Lower leg skin (tissue), 4 donors: ENCODE data around the gene IMMP2L. TPM values are rescaled to one million over a fixed set of nuclear protein-coding genes. Genes with fewer than 3 reads are reported as not detected.

Experiments
- DNase-seq, 2 donors: peaks; one replicate each; pipeline ENCODE4 v3.0.0-alpha.2; 2019; ENCODE audit warnings: low spot score in 2 of 2
- H3K4me3 ChIP-seq: fragments of 200-600 bp; sonication (generic); 2 replicates; pipeline ENCODE4 v1.5.1; 2017; ENCODE audit warnings: mild to moderate bottlenecking, low read depth; ENCODE audit not compliant: poor library complexity, severe bottlenecking
- CTCF ChIP-seq, 3 donors: fragments of 450-650 bp; IDR thresholded peaks; one replicate each; pipeline ENCODE4 v1.5.1; 2016; ENCODE audit warnings: antibody characterized with exemption in 3 of 3, mild to moderate bottlenecking in 3 of 3, moderate library complexity in 2 of 3
- POLR2A ChIP-seq, 2 donors: fragments of 450-650 bp; IDR thresholded peaks; one replicate each; pipeline ENCODE4 v1.6.1; 2016 to 2017; ENCODE audit warnings: antibody characterized with exemption in 2 of 2, mild to moderate bottlenecking in 1 of 2, moderate library complexity in 1 of 2
- WGBS, 2 donors: methylation state at CpG; one replicate each; pipeline ENCODE4 v1.1.5; 2018; 5-methylcytosine and 5-hydroxymethylcytosine counted together
- intact Hi-C: fragments of 100-400 bp; cut with DNase I; formaldehyde crosslinking; loops from one replicate; pipeline ENCODE4 v1.15.0; 2023; ENCODE audit warnings: low total_unique reads
- total RNA-seq, 4 donors: library from RNA; depleted of rRNA; stranded (reverse); fragments of >200 nt; gene quantifications; one replicate each; pipeline ENCODE4 v1.1.0, GENCODE V29; 2016

Gene IMMP2L
- total RNA-seq, 4 donors from 2014 or later, result 13.6 to 16.8 (median 16.4) TPM

GRCh38 chr7:111092406-111093236 is 469.7 kb downstream of the IMMP2L start:
- intact Hi-C loops, result no loop called here
- TF ChIP-seq POLR2A (IDR thresholded peaks at IDR 0.05) (no peak), CTCF (IDR thresholded peaks at IDR 0.05) (no peak)
- 53 to 60% methylated on average over 2 of the region's 2 CpGs for WGBS, 2 donors
- H3K4me3 ChIP-seq, result no peak overlapping the region
- DNase-seq, result no peak

- WGBS, 2 donors, result 65 to 74% methylated on average over 3 of the region's 3 CpGs
- TF ChIP-seq CTCF (IDR thresholded peaks at IDR 0.05), result no peak
- no peak for TF ChIP-seq POLR2A (IDR thresholded peaks at IDR 0.05)
- no peak for DNase-seq
- intact Hi-C loops, result no loop called here
- H3K4me3 ChIP-seq, result no peak overlapping the region
Measured at GRCh38 chr7:111091593-111092358, 470.5 kb downstream of the IMMP2L start.

- 49 to 50% methylated on average over 6 of the region's 6 CpGs for WGBS, 2 donors
- DNase-seq, result no peak
- intact Hi-C loops, result no loop called here
- no peak for TF ChIP-seq CTCF (IDR thresholded peaks at IDR 0.05)
- no peak for TF ChIP-seq POLR2A (IDR thresholded peaks at IDR 0.05)
- H3K4me3 ChIP-seq, result no peak within 1 kb of the TSS
Measured at GRCh38 chr7:111090846-111091245, 471.4 kb downstream of the IMMP2L start, which contains the start of gene LRRN3. TSS of gene LRRN3 (plus strand) at chr7:111091127. CDS start at chr7:111122773, 31,646 bp downstream.

DNA sequence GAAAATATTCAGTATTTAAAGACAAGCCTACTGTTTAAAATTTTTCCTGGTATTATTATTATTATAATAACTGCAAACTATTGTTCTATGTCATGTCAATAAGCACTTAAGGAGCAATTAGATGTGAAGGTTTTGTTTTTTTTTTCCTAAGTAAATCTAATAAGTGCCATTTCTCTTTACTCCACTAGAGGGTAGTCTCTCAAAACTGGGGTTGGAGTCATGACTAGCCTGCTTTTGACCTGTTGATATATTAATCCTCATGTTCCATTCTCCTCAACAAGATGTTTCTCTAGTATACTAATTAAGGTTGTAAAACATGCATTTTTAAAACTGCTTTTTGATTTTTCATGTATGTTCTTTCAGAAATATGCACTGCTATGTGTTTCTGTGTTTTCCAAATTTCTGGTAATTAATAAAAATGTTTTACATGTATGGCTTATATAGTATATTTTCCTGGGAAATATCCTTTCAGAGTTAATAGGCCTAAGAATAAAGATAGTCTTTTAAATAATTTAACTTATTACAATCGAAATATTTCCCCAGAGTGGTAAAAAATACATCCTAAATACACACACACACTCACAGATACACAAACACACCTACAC is 472.4 kb downstream of the IMMP2L start:
- no peak for DNase-seq

GRCh38 chr7:111088328-111088727 is 474.0 kb downstream of the IMMP2L start:
- TF ChIP-seq CTCF (IDR thresholded peaks at IDR 0.05) (no peak), POLR2A (IDR thresholded peaks at IDR 0.05) (no peak)
- intact Hi-C loops, result no loop called here
- DNase-seq, result no peak
- no peak overlapping the region for H3K4me3 ChIP-seq
- WGBS, 2 donors, result 93% methylated on average over 1 of the region's 1 CpG

More for the DNA sequence above, 472.4 kb downstream of the IMMP2L start:
- no peak for TF ChIP-seq CTCF (IDR thresholded peaks at IDR 0.05)
- no peak for TF ChIP-seq POLR2A (IDR thresholded peaks at IDR 0.05)
- WGBS, 2 donors, result 41 to 53% methylated on average over 1 of the region's 1 CpG
- H3K4me3 ChIP-seq, result no peak overlapping the region
- intact Hi-C loops, result no loop called here
